GM12878 (cell line): ENCODE measurements around the gene NXPH1. TPM values are rescaled to one million over a fixed set of nuclear protein-coding genes. Genes with fewer than 3 reads are reported as not detected.

ENCODE experiments used
- ATAC-seq: fragments of 200-7000 bp; cut with Tn5 transposase; 3 replicates; pipeline ENCODE4 v1.9.1; 2020; ENCODE audit warnings: mild to moderate bottlenecking, moderate library complexity
- BruUV-seq: library from RNA; stranded (reverse); fragments of 400-500 nt; replicated peaks from 2 replicates; lab custom pipeline; 2021; lab: Mats Ljungman, UMichigan
- CTCF ChIA-PET: fragments of 300-600 bp; sonication (Branson Sonifier 250); formaldehyde crosslinking; extraction: SDS; loops from one replicate; lab custom pipeline; 2021; ENCODE audit warnings: inconsistent platforms; lab: Yijun Ruan, JAX
- POLR2A ChIA-PET: fragments of 350-600 bp; formaldehyde crosslinking; extraction: SDS; loops from one replicate; lab custom pipeline; 2021; ENCODE audit warnings: inconsistent platforms; lab: Charles Lee
- RAD21 ChIA-PET: fragments of 300-600 bp; sonication (Branson Sonifier 250); formaldehyde crosslinking; loops from one replicate; lab custom pipeline; 2023; ENCODE audit warnings: antibody characterized with exemption; ENCODE audit not compliant: unreplicated experiment; lab: Charles Lee
- SMC1A ChIA-PET: fragments of 300-600 bp; sonication (Branson Sonifier 250); formaldehyde crosslinking; loops from one replicate; lab custom pipeline; 2023; ENCODE audit not compliant: unreplicated experiment, uncharacterized antibody; lab: Charles Lee
- DNase-seq: peaks from one replicate; pipeline ENCODE4 v3.0.0-alpha.2; 2011; ENCODE audit warnings: low read depth, low spot score
- FAIRE-seq: peaks from 3 replicates; lab custom pipeline; 2011; peaks lifted over from hg19 to GRCh38; lab: Jason Lieb, UNC
- H2AFZ ChIP-seq: 2 replicates; pipeline ENCODE4 v1.6.0; 2011; ENCODE audit warnings: low read depth, low read length, control low read depth; ENCODE audit not compliant: control insufficient read depth
- H3K27ac ChIP-seq: 2 replicates; pipeline ENCODE4 v1.5.1; 2011; ENCODE audit warnings: control low read depth; ENCODE audit not compliant: control insufficient read depth, insufficient read depth
- H3K27me3 ChIP-seq, 2 experiments: replicated peaks in 1 of 2; 2 replicates each; pipeline versions ENCODE4 v1.6.0 to v1.6.1; 2011; ENCODE audit warnings: low read length in 1 of 2; ENCODE audit not compliant: control insufficient read depth in 2 of 2, insufficient read depth in 2 of 2
- H3K36me3 ChIP-seq, 2 experiments: 2 replicates each; pipeline ENCODE4 v1.5.1; 2011; ENCODE audit warnings: low read length in 1 of 2; ENCODE audit not compliant: control insufficient read depth in 2 of 2, insufficient read depth in 2 of 2
- H3K4me1 ChIP-seq: 2 replicates; pipeline ENCODE4 v1.6.1; 2011; ENCODE audit warnings: mild to moderate bottlenecking, low read length, moderate library complexity, mixed read lengths; ENCODE audit not compliant: control insufficient read depth, insufficient read depth
- H3K4me2 ChIP-seq: 2 replicates; pipeline ENCODE4 v1.6.0; 2011; ENCODE audit warnings: control low read depth; ENCODE audit not compliant: control insufficient read depth, insufficient read depth
- H3K4me3 ChIP-seq: fragments of 200-600 bp; sonication (generic); 2 replicates; pipeline ENCODE4 v1.5.1; 2016
- H3K79me2 ChIP-seq: 2 replicates; pipeline ENCODE4 v1.6.0; 2011; ENCODE audit warnings: low read length; ENCODE audit not compliant: control insufficient read depth, insufficient read depth
- H3K9ac ChIP-seq: 2 replicates; pipeline ENCODE4 v1.8.0; 2011; ENCODE audit warnings: low read length, control low read depth, mixed read lengths; ENCODE audit not compliant: control insufficient read depth, insufficient read depth
- H3K9me3 ChIP-seq: replicated peaks from 3 replicates; pipeline ENCODE4 v1.5.1; 2011; ENCODE audit warnings: mild to moderate bottlenecking, low read length; ENCODE audit not compliant: control insufficient read depth, insufficient read depth
- H4K20me1 ChIP-seq: 2 replicates; pipeline ENCODE4 v1.6.0; 2011; ENCODE audit not compliant: control insufficient read depth, insufficient read depth
- CHD1 ChIP-seq: IDR thresholded peaks from 2 replicates; pipeline ENCODE4 v1.6.1; 2012; ENCODE audit warnings: low read depth, low read length, improper control_type of control experiment
- CHD4 ChIP-seq: fragments of 200-600 bp; sonication (generic); IDR thresholded peaks from 2 replicates; pipeline ENCODE4 v1.6.1; 2016; ENCODE audit warnings: mild to moderate bottlenecking
- EED ChIP-seq: sonication (generic); IDR thresholded peaks from 2 replicates; pipeline ENCODE4 v1.6.1; 2016; ENCODE audit warnings: antibody characterized with exemption, low read depth
- HDAC2 ChIP-seq: fragments of 200-600 bp; sonication (generic); IDR thresholded peaks from 2 replicates; pipeline ENCODE4 v1.6.1; 2017
- IRF4 ChIP-seq: IDR thresholded peaks from 2 replicates; pipeline ENCODE4 v1.6.1; 2011; ENCODE audit warnings: low read depth, low read length
- KDM1A ChIP-seq: fragments of 200-600 bp; sonication (generic); IDR thresholded peaks from 2 replicates; pipeline ENCODE4 v1.6.1; 2016; ENCODE audit warnings: borderline replicate concordance
- RB1 ChIP-seq: fragments of 450-650 bp; formaldehyde crosslinking; IDR thresholded peaks from 2 replicates; pipeline ENCODE4 v1.6.1; 2017; ENCODE audit warnings: mild to moderate bottlenecking, borderline replicate concordance
- SIN3A ChIP-seq: IDR thresholded peaks from 2 replicates; pipeline ENCODE4 v1.6.1; 2012; ENCODE audit warnings: low read depth, low read length, improper control_type of control experiment
- SREBF2 ChIP-seq: IDR thresholded peaks from 2 replicates; pipeline ENCODE4 v1.6.1; 2012; ENCODE audit warnings: mild to moderate bottlenecking, low read length
- WRNIP1 ChIP-seq: IDR thresholded peaks from 2 replicates; pipeline ENCODE4 v1.6.1; 2011; ENCODE audit warnings: low read depth, low read length, improper control_type of control experiment, borderline replicate concordance
- YY1 ChIP-seq: IDR thresholded peaks from 2 replicates; pipeline ENCODE4 v1.6.1; 2011; ENCODE audit warnings: low read depth, mild to moderate bottlenecking, low read length
- ZBTB33 ChIP-seq: fragments of 450-650 bp; IDR thresholded peaks from 2 replicates; pipeline ENCODE4 v1.6.1; 2017; ENCODE audit warnings: mild to moderate bottlenecking
- ZNF274 ChIP-seq: IDR thresholded peaks from one replicate; pipeline ENCODE4 v1.8.0; 2011; ENCODE audit not compliant: insufficient read length, insufficient read depth
- ZNF384 ChIP-seq: IDR thresholded peaks from 2 replicates; pipeline ENCODE4 v1.6.1; 2012; ENCODE audit warnings: low read depth, mild to moderate bottlenecking, low read length, improper control_type of control experiment, borderline replicate concordance
- WGBS: methylation state at CpG from one replicate; pipeline ENCODE4 v1.1.6; 2016; ENCODE audit warnings: low lambda C conversion rate; ENCODE audit not compliant: insufficient replicate concordance, insufficient coverage; ENCODE audit errors: missing lambda C conversion rate; 5-methylcytosine and 5-hydroxymethylcytosine counted together
- in situ Hi-C: fragments of 300-500 bp; cut with MboI; formaldehyde crosslinking; loops from 9 replicates; pipeline ENCODE4 v1.14.3; 2018; ENCODE audit warnings: mixed read lengths
- intact Hi-C: fragments of 100-400 bp; cut with micrococcal nuclease; formaldehyde crosslinking; loops from one replicate; pipeline ENCODE4 v1.14.2; 2022; ENCODE audit not compliant: unreplicated experiment
- polyA plus RNA-seq, 11 experiments: library from polyadenylated mRNA; depleted of rRNA in 4 of 11; unstranded in 6 of 11; stranded (reverse) in 5 of 11; fragments of >200 nt; fragmentation: Nextera tagmentation in 4 of 11; fragmentation: Illumina TruSeq in 1 of 11; extraction: Ambion mirVana in 4 of 11; extraction: Trizol in 1 of 11; gene quantifications; 1 replicate in 1 of 11; 2 replicates in 10 of 11; pipeline versions ENCODE4 v1.2.1 to v1.2.3, GENCODE V29; 2011 to 2016; ENCODE audit warnings: inconsistent platforms in 2 of 11, missing spikeins in 2 of 11, low read depth in 1 of 11
- total RNA-seq, 4 experiments: library from RNA; depleted of rRNA in 3 of 4; stranded (reverse); fragments of >200 nt in 3 of 4; fragmentation: Illumina TruSeq in 1 of 4; extraction: Trizol in 1 of 4; gene quantifications; 2 replicates each; pipeline versions ENCODE4 v1.2.1 to v1.2.3, GENCODE V29; 2013 to 2021
- TF ChIP-seq, protein P1 (sequence below): IDR thresholded peaks from 2 replicates; pipeline ENCODE4 v1.6.1; 2012; ENCODE audit warnings: low read depth, low read length, improper control_type of control experiment
- TF ChIP-seq, protein P2 (sequence below): IDR thresholded peaks from 2 replicates; pipeline ENCODE4 v1.6.1; 2012; ENCODE audit warnings: low read length, inconsistent platforms
- TF ChIP-seq, protein P3 (sequence below): fragments of 450-650 bp; IDR thresholded peaks from 2 replicates; pipeline ENCODE4 v1.6.1; 2018; ENCODE audit warnings: borderline replicate concordance, mild to moderate bottlenecking; ENCODE audit not compliant: partially characterized antibody
- TF ChIP-seq, protein P4 (sequence below): IDR thresholded peaks from 2 replicates; pipeline ENCODE4 v1.6.1; 2012; ENCODE audit warnings: low read depth, low read length, improper control_type of control experiment
- TF ChIP-seq, protein P5 (sequence below): fragments of 450-650 bp; IDR thresholded peaks from 2 replicates; pipeline ENCODE4 v1.6.1; 2014; ENCODE audit warnings: mild to moderate bottlenecking

Gene NXPH1
- total and polyA plus RNA-seq, 10 of the 15 experiments (the other 5 are each of a cell fraction or from before 2014, with no cell fraction given), result 0.06 to 0.34 TPM; not detected in 8

DNA sequence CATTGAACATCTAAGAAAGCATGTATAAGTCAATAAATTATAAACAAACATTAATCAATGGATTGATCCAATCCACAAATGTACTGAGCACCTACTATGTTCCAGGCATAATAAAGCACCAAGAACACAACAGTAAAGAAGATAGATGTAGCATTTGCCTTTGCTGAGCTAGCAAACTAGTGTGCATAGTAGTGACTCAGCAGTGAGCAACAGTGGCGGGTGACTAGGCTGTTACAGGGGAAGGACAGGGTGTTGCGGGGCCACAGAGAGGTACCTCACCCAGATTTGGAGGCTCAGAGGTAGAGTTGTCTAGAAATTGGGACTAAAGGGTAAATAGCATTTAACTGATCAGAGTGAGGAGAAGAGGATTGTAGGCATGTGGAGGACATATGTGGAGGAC is 83.6 kb downstream of the NXPH1 start:
- H3K4me1 ChIP-seq, result no peaks in the 10 kb centered on the region
- intact Hi-C loops, result no loop called here
- no peak overlapping the region for H2AFZ ChIP-seq
- ChIA-PET RAD21 (no interaction called here), CTCF (no interaction called here), SMC1A (no interaction called here), POLR2A (no interaction called here)
- H3K4me2 ChIP-seq, result no peak overlapping the region
- WGBS, result 20% methylated on average over 2 of the region's 2 CpGs
- no peak overlapping the region for H3K27ac ChIP-seq
- H3K79me2 ChIP-seq, result no peaks in the 10 kb centered on the region
- DNase-seq (no peak), ATAC-seq (no peak), FAIRE-seq (no peak)
- no TSS peak for BruUV-seq
- no peaks in the 10 kb centered on the region for H3K36me3 ChIP-seq
- no peaks in the 10 kb centered on the region for H4K20me1 ChIP-seq
- in situ Hi-C loops, result no loop called here
- H3K4me3 ChIP-seq, result no peak overlapping the region
- H3K9me3 ChIP-seq, result no peaks in the 10 kb centered on the region
- no peaks in the 10 kb centered on the region for H3K27me3 ChIP-seq
- H3K9ac ChIP-seq, result no peak overlapping the region
- TF ChIP-seq, protein P1, sequence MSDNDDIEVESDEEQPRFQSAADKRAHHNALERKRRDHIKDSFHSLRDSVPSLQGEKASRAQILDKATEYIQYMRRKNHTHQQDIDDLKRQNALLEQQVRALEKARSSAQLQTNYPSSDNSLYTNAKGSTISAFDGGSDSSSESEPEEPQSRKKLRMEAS, result no peak
- TF ChIP-seq HDAC2 (no peak), CHD1 (no peak), SIN3A (no peak), CHD4 (no peak), RB1 (no peak), ZBTB33 (no peak), IRF4 (no peak), SREBF2 (no peak), ZNF384 (no peak), ZNF274 (no peak), YY1 (no peak), KDM1A (no peak), EED (no peak), WRNIP1 (no peak)
- TF ChIP-seq, protein P2, sequence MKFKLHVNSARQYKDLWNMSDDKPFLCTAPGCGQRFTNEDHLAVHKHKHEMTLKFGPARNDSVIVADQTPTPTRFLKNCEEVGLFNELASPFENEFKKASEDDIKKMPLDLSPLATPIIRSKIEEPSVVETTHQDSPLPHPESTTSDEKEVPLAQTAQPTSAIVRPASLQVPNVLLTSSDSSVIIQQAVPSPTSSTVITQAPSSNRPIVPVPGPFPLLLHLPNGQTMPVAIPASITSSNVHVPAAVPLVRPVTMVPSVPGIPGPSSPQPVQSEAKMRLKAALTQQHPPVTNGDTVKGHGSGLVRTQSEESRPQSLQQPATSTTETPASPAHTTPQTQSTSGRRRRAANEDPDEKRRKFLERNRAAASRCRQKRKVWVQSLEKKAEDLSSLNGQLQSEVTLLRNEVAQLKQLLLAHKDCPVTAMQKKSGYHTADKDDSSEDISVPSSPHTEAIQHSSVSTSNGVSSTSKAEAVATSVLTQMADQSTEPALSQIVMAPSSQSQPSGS, result no peak
- TF ChIP-seq, protein P3, sequence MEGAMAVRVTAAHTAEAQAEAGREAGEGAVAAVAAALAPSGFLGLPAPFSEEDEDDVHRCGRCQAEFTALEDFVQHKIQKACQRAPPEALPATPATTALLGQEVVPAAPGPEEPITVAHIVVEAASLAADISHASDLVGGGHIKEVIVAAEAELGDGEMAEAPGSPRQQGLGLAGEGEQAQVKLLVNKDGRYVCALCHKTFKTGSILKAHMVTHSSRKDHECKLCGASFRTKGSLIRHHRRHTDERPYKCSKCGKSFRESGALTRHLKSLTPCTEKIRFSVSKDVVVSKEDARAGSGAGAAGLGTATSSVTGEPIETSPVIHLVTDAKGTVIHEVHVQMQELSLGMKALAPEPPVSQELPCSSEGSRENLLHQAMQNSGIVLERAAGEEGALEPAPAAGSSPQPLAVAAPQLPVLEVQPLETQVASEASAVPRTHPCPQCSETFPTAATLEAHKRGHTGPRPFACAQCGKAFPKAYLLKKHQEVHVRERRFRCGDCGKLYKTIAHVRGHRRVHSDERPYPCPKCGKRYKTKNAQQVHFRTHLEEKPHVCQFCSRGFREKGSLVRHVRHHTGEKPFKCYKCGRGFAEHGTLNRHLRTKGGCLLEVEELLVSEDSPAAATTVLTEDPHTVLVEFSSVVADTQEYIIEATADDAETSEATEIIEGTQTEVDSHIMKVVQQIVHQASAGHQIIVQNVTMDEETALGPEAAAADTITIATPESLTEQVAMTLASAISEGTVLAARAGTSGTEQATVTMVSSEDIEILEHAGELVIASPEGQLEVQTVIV, result no peak
- TF ChIP-seq, protein P4, sequence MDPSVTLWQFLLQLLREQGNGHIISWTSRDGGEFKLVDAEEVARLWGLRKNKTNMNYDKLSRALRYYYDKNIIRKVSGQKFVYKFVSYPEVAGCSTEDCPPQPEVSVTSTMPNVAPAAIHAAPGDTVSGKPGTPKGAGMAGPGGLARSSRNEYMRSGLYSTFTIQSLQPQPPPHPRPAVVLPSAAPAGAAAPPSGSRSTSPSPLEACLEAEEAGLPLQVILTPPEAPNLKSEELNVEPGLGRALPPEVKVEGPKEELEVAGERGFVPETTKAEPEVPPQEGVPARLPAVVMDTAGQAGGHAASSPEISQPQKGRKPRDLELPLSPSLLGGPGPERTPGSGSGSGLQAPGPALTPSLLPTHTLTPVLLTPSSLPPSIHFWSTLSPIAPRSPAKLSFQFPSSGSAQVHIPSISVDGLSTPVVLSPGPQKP, result no peak
- TF ChIP-seq, protein P5, sequence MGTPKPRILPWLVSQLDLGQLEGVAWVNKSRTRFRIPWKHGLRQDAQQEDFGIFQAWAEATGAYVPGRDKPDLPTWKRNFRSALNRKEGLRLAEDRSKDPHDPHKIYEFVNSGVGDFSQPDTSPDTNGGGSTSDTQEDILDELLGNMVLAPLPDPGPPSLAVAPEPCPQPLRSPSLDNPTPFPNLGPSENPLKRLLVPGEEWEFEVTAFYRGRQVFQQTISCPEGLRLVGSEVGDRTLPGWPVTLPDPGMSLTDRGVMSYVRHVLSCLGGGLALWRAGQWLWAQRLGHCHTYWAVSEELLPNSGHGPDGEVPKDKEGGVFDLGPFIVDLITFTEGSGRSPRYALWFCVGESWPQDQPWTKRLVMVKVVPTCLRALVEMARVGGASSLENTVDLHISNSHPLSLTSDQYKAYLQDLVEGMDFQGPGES, result no peak
